HEK293T (cell line): ENCODE data around the gene KCNJ18.

Experiments used
- ARNT ChIP-seq: fragments of 450-650 bp; IDR thresholded peaks from 2 replicates; pipeline ENCODE4 v1.6.1; 2017; ENCODE audit warnings: mild to moderate bottlenecking
- BHLHE40 ChIP-seq: fragments of 450-650 bp; IDR thresholded peaks from 2 replicates; pipeline ENCODE4 v1.6.1; 2016; ENCODE audit warnings: mild to moderate bottlenecking, moderate library complexity, borderline replicate concordance
- CTBP1 ChIP-seq: fragments of 450-650 bp; IDR thresholded peaks from 2 replicates; pipeline ENCODE4 v1.6.1; 2016; ENCODE audit warnings: borderline replicate concordance
- ELF4 ChIP-seq: fragments of 450-650 bp; IDR thresholded peaks from 2 replicates; pipeline ENCODE4 v1.6.1; 2017; ENCODE audit warnings: antibody characterized with exemption
- FOXA1 ChIP-seq: fragments of 450-650 bp; IDR thresholded peaks from 2 replicates; pipeline ENCODE4 v1.6.1; 2016; ENCODE audit warnings: mild to moderate bottlenecking
- FOXK2 ChIP-seq: fragments of 450-650 bp; IDR thresholded peaks from 2 replicates; pipeline ENCODE4 v1.6.1; 2016; ENCODE audit warnings: mild to moderate bottlenecking
- FOXM1 ChIP-seq: fragments of 450-650 bp; IDR thresholded peaks from 2 replicates; pipeline ENCODE4 v1.6.1; 2017; ENCODE audit warnings: mild to moderate bottlenecking, borderline replicate concordance
- HDGF ChIP-seq: fragments of 450-650 bp; IDR thresholded peaks from 2 replicates; pipeline ENCODE4 v1.6.1; 2017; ENCODE audit warnings: antibody characterized with exemption, borderline replicate concordance
- NFRKB ChIP-seq: fragments of 450-650 bp; IDR thresholded peaks from 2 replicates; pipeline ENCODE4 v1.6.1; 2016; ENCODE audit warnings: mild to moderate bottlenecking, moderate library complexity
- SP1 ChIP-seq: fragments of 450-650 bp; IDR thresholded peaks from 2 replicates; pipeline ENCODE4 v1.6.1; 2017
- SUZ12 ChIP-seq: fragments of 450-650 bp; IDR thresholded peaks from 2 replicates; pipeline ENCODE4 v1.6.1; 2016; ENCODE audit warnings: mild to moderate bottlenecking
- TARDBP ChIP-seq: fragments of 450-650 bp; IDR thresholded peaks from 2 replicates; pipeline ENCODE4 v1.6.1; 2016
- ZNF384 ChIP-seq: fragments of 450-650 bp; IDR thresholded peaks from 2 replicates; pipeline ENCODE4 v1.6.1; 2016
- TF ChIP-seq, protein P1 (sequence below): fragments of 450-650 bp; IDR thresholded peaks from 2 replicates; pipeline ENCODE4 v1.6.1; 2016

DNA sequence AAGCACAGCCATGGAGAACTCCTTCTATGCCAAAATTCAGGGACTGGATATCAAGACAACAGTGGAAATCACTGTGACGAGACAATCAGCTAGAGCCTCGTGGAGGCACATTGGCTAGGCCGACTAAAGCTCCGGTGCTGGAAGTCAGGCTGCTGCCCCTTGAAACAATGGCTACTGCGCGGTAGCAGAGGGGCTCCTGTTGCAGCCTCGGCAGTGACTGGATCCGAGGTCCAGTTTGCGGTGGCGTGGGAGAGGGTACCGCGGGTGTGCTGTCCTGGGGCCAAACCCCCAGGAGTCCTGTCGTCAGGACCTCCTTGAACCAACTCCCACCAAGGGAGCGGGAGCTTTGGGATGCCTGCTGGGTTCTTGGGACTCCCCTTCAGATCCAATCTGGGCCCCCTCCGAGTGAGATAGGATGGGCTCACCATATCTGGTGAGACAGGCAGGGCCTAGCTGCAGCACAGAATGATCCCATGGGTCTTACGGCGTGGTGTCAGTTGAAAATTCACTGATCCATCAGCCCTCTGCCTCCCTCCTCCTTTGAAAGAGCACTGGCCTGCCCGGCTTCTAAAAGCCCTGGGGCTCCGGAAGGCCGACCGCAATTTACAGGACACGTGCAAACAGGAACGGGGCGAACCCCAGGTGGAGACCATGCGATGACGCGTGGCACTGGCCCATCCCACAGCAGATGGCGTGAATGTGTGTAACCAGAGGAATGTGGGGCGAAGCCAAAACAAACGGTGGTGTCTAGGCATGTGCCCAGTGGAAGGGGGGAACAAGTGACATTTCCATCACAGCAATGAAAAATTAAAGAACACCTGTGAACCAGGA, 15.8 kb upstream of the KCNJ18 start:
- TF ChIP-seq SP1 = no peak
- no peak for TF ChIP-seq ZNF384
- no peak for TF ChIP-seq ELF4
- TF ChIP-seq TARDBP = no peak
- no peak for TF ChIP-seq FOXK2
- no peak for TF ChIP-seq BHLHE40
- no peak for TF ChIP-seq CTBP1
- TF ChIP-seq HDGF = no peak
- TF ChIP-seq FOXM1 = no peak
- no peak for TF ChIP-seq ARNT
- TF ChIP-seq FOXA1 = no peak
- TF ChIP-seq SUZ12 = no peak
- TF ChIP-seq, protein P1, sequence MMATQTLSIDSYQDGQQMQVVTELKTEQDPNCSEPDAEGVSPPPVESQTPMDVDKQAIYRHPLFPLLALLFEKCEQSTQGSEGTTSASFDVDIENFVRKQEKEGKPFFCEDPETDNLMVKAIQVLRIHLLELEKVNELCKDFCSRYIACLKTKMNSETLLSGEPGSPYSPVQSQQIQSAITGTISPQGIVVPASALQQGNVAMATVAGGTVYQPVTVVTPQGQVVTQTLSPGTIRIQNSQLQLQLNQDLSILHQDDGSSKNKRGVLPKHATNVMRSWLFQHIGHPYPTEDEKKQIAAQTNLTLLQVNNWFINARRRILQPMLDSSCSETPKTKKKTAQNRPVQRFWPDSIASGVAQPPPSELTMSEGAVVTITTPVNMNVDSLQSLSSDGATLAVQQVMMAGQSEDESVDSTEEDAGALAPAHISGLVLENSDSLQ = no peak
- no peak for TF ChIP-seq NFRKB
